Neural cell (in vitro differentiated cells): ENCODE measurements around the gene COPS7B. TPM values are rescaled to one million over a fixed set of nuclear protein-coding genes. Genes with fewer than 3 reads are reported as not detected.

Experiments
- H2AFZ ChIP-seq: fragments of 200-600, 300-800 bp; sonication (generic), shearing (Covaris generic); 2 replicates; pipeline ENCODE4 v1.6.0; 2014; ENCODE audit warnings: low read depth, mild to moderate bottlenecking, antibody characterized with exemption, low read length, moderate library complexity
- H3F3A ChIP-seq: fragments of 200-600 bp; shearing (Covaris generic); 2 replicates; pipeline ENCODE4 v1.6.1; 2016; ENCODE audit warnings: mild to moderate bottlenecking, moderate library complexity, mixed read lengths, antibody characterized with exemption, low read length; ENCODE audit not compliant: insufficient read depth, poor library complexity, severe bottlenecking
- H3K27ac ChIP-seq: fragments of 200-600, 300-800 bp; sonication (generic), shearing (Covaris generic); 2 replicates; pipeline ENCODE4 v1.5.1; 2014; ENCODE audit warnings: mild to moderate bottlenecking, low read length, moderate library complexity
- H3K27me3 ChIP-seq: fragments of 300-800, 200-600 bp; sonication (generic), shearing (Covaris generic); 2 replicates; pipeline ENCODE4 v1.6.0; 2014; ENCODE audit warnings: mild to moderate bottlenecking, low read depth, low read length, moderate library complexity; ENCODE audit not compliant: insufficient read depth
- H3K36me3 ChIP-seq: fragments of 300-800, 200-600 bp; sonication (generic), shearing (Covaris generic); 2 replicates; pipeline ENCODE4 v1.5.1; 2014; ENCODE audit warnings: mild to moderate bottlenecking, antibody characterized with exemption, low read length, moderate library complexity; ENCODE audit not compliant: insufficient read depth
- H3K4me2 ChIP-seq: fragments of 300-800, 200-600 bp; sonication (generic), shearing (Covaris generic); 2 replicates; pipeline ENCODE4 v1.6.0; 2014; ENCODE audit warnings: mild to moderate bottlenecking, low read length
- H3K4me3 ChIP-seq: fragments of 300-800, 200-600 bp; sonication (generic), shearing (Covaris generic); 2 replicates; pipeline ENCODE4 v1.5.1; 2014; ENCODE audit warnings: mild to moderate bottlenecking, low read length, moderate library complexity
- H3K79me2 ChIP-seq: fragments of 200-600 bp; shearing (Covaris generic); replicated peaks from 2 replicates; pipeline ENCODE4 v1.6.0; 2014; ENCODE audit warnings: mild to moderate bottlenecking, low read length, moderate library complexity; ENCODE audit not compliant: insufficient read depth
- H3K9ac ChIP-seq: fragments of 300-800, 200-600 bp; sonication (generic), shearing (Covaris generic); 2 replicates; pipeline ENCODE4 v1.6.1; 2016; ENCODE audit warnings: mild to moderate bottlenecking, low read length, mixed read lengths
- H3K9me2 ChIP-seq: fragments of 200-600 bp; shearing (Covaris generic); 2 replicates; pipeline ENCODE4 v1.6.1; 2016; ENCODE audit warnings: mild to moderate bottlenecking, low read length, mixed read lengths; ENCODE audit not compliant: insufficient read depth
- H3K9me3 ChIP-seq: fragments of 200-600, 300-800 bp; sonication (generic), shearing (Covaris generic); 2 replicates; pipeline ENCODE4 v1.6.1; 2016; ENCODE audit warnings: mild to moderate bottlenecking, mixed run types, low read length, moderate library complexity, mixed read lengths
- H4K20me1 ChIP-seq: fragments of 200-600 bp; shearing (Covaris generic); 2 replicates; pipeline ENCODE4 v1.6.1; 2016; ENCODE audit warnings: mild to moderate bottlenecking, mixed run types; ENCODE audit not compliant: insufficient read depth
- CTCF ChIP-seq: fragments of 450-650 bp; IDR thresholded peaks from 2 replicates; pipeline ENCODE4 v1.5.1; 2014; ENCODE audit warnings: antibody characterized with exemption, mild to moderate bottlenecking, moderate library complexity; ENCODE audit not compliant: poor library complexity, severe bottlenecking
- EP300 ChIP-seq: fragments of 450-650 bp; conservative IDR thresholded peaks from 2 replicates; pipeline ENCODE4 v1.6.1; 2014; ENCODE audit warnings: antibody characterized with exemption, mild to moderate bottlenecking, moderate library complexity; ENCODE audit not compliant: poor library complexity, severe bottlenecking
- EZH2 ChIP-seq: fragments of 200-600, 300-800 bp; shearing (Covaris generic), sonication (generic); IDR thresholded peaks from 2 replicates; pipeline ENCODE4 v1.6.1; 2014; ENCODE audit warnings: antibody characterized with exemption, low read length, borderline replicate concordance, mild to moderate bottlenecking; ENCODE audit not compliant: insufficient read depth, poor library complexity, severe bottlenecking
- MXI1 ChIP-seq: fragments of 450-650 bp; conservative IDR thresholded peaks from 2 replicates; pipeline ENCODE4 v1.6.1; 2014; ENCODE audit warnings: antibody characterized with exemption, mild to moderate bottlenecking; ENCODE audit not compliant: poor library complexity, severe bottlenecking
- POLR2AphosphoS5 ChIP-seq: IDR thresholded peaks from 2 replicates; pipeline ENCODE4 v1.6.1; 2012
- RAD21 ChIP-seq: fragments of 450-650 bp; conservative IDR thresholded peaks from 2 replicates; pipeline ENCODE4 v1.6.1; 2014; ENCODE audit warnings: antibody characterized with exemption, mild to moderate bottlenecking, moderate library complexity
- SMC3 ChIP-seq: fragments of 450-650 bp; conservative IDR thresholded peaks from 2 replicates; pipeline ENCODE4 v1.6.1; 2014; ENCODE audit warnings: antibody characterized with exemption, mild to moderate bottlenecking, moderate library complexity; ENCODE audit not compliant: poor library complexity
- TAF1 ChIP-seq: IDR thresholded peaks from 2 replicates; pipeline ENCODE4 v1.6.1; 2012; ENCODE audit warnings: low read depth
- polyA plus RNA-seq: library from polyadenylated mRNA; depleted of rRNA; stranded (reverse); fragments of >200 nt; gene quantifications from 2 replicates; pipeline ENCODE4 v1.2.3, GENCODE V29; 2014
- TF ChIP-seq, protein P1 (sequence below): IDR thresholded peaks from 2 replicates; pipeline ENCODE4 v1.6.1; 2012; ENCODE audit warnings: borderline replicate concordance

The COPS7B gene
- polyA plus RNA-seq, 1 donor from 2014 or later = 23.8 TPM

GRCh38 chr2:231795525-231796327, 9.5 kb downstream of the COPS7B start:
- H3K9me3 ChIP-seq = no peaks in the 10 kb centered on the region
- H3K79me2 ChIP-seq = peaks cover 7% of the 10 kb centered on the region
- no peaks in the 10 kb centered on the region for H3F3A ChIP-seq
- no peak overlapping the region for H3K27ac ChIP-seq
- H2AFZ ChIP-seq = no peak overlapping the region
- H3K9me2 ChIP-seq = no peaks in the 10 kb centered on the region
- H3K9ac ChIP-seq = no peak overlapping the region
- no peak overlapping the region for H3K4me3 ChIP-seq
- no peaks in the 10 kb centered on the region for H4K20me1 ChIP-seq
- peaks cover 13% of the 10 kb centered on the region for H3K36me3 ChIP-seq
- no peak overlapping the region for H3K4me2 ChIP-seq
- no peaks in the 10 kb centered on the region for H3K27me3 ChIP-seq
- TF ChIP-seq POLR2AphosphoS5 (no peak), RAD21 (no peak), TAF1 (no peak), SMC3 (no peak), CTCF (peak; percentile 23), EP300 (no peak), EZH2 (no peak)
- TF ChIP-seq, protein P1, sequence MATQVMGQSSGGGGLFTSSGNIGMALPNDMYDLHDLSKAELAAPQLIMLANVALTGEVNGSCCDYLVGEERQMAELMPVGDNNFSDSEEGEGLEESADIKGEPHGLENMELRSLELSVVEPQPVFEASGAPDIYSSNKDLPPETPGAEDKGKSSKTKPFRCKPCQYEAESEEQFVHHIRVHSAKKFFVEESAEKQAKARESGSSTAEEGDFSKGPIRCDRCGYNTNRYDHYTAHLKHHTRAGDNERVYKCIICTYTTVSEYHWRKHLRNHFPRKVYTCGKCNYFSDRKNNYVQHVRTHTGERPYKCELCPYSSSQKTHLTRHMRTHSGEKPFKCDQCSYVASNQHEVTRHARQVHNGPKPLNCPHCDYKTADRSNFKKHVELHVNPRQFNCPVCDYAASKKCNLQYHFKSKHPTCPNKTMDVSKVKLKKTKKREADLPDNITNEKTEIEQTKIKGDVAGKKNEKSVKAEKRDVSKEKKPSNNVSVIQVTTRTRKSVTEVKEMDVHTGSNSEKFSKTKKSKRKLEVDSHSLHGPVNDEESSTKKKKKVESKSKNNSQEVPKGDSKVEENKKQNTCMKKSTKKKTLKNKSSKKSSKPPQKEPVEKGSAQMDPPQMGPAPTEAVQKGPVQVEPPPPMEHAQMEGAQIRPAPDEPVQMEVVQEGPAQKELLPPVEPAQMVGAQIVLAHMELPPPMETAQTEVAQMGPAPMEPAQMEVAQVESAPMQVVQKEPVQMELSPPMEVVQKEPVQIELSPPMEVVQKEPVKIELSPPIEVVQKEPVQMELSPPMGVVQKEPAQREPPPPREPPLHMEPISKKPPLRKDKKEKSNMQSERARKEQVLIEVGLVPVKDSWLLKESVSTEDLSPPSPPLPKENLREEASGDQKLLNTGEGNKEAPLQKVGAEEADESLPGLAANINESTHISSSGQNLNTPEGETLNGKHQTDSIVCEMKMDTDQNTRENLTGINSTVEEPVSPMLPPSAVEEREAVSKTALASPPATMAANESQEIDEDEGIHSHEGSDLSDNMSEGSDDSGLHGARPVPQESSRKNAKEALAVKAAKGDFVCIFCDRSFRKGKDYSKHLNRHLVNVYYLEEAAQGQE = no peak

DNA sequence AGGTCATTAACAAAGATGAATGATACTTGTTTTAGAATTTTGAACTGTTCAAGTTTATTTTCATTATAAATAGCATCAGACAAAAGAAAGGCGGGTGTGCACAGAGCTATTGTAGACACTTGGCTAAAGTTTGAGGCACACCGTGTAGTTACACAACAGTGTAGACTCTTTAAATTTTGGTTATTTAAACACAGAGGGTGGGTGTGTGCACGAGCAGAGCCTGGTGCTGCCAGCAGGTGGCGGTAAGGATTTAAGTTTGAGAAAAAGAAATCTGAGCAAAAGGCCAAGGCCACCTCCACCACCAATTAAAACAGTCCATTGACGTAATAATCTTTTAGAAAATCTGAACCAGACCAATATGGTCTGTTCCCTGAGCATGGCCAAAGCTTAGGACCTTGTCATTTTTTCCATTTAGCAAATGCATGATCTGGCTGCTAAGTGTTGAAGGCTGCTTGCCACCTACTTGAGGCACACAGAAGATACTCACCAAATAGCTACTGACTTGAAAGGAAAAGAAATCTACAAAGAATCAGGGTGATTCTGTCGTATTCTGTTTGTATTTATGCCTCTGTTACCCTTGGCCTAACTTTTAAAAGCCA, 14.3 kb downstream of the COPS7B start:
- Histone ChIP-seq H2AFZ (no peak overlapping the region), H3K79me2 (no peaks in the 10 kb centered on the region), H3K9me2 (no peaks in the 10 kb centered on the region), H3K27ac (no peak overlapping the region), H3K27me3 (no peaks in the 10 kb centered on the region), H3K9me3 (no peaks in the 10 kb centered on the region), H3K36me3 (peaks cover 13% of the 10 kb centered on the region), H3K9ac (no peak overlapping the region), H3K4me2 (no peak overlapping the region), H3F3A (no peaks in the 10 kb centered on the region), H4K20me1 (no peaks in the 10 kb centered on the region), H3K4me3 (no peak overlapping the region)
- TF ChIP-seq CTCF = peak; percentile 61
- no peak for TF ChIP-seq MXI1
- peak; percentile 52 for TF ChIP-seq SMC3
- TF ChIP-seq RAD21 = peak; percentile 45
- TF ChIP-seq POLR2AphosphoS5 = no peak
